H9 (cell line): ENCODE measurements around the gene VPS13A. TPM values are rescaled to one million over a fixed set of nuclear protein-coding genes. Genes with fewer than 3 reads are reported as not detected.

ENCODE experiments used
- DNase-seq: peaks from one replicate; pipeline ENCODE4 v3.0.0-alpha.2; 2017
- H2AFZ ChIP-seq: one replicate; pipeline ENCODE4 v1.6.1; 2013; ENCODE audit warnings: mild to moderate bottlenecking, low read length, control low read depth, moderate library complexity
- H2AK5ac ChIP-seq: 2 replicates; pipeline ENCODE4 v1.6.1; 2013; ENCODE audit warnings: low read length, control low read depth, mixed read lengths; ENCODE audit not compliant: insufficient read length
- H2BK120ac ChIP-seq: one replicate; pipeline ENCODE4 v1.6.1; 2013; ENCODE audit warnings: low read depth, mild to moderate bottlenecking, low read length, control low read depth, inconsistent platforms; ENCODE audit not compliant: poor library complexity, severe bottlenecking
- H2BK12ac ChIP-seq: 2 replicates; pipeline ENCODE4 v1.6.1; 2013; ENCODE audit warnings: low read length, control low read depth, mixed read lengths, low read depth; ENCODE audit not compliant: insufficient read length
- H2BK15ac ChIP-seq: 2 replicates; pipeline ENCODE4 v1.6.1; 2013; ENCODE audit warnings: low read depth, low read length, control low read depth
- H2BK20ac ChIP-seq: one replicate; pipeline ENCODE4 v1.6.1; 2013; ENCODE audit warnings: low read depth, mild to moderate bottlenecking, low read length, control low read depth, inconsistent platforms; ENCODE audit not compliant: poor library complexity, severe bottlenecking
- H2BK5ac ChIP-seq: 2 replicates; pipeline ENCODE4 v1.6.1; 2013; ENCODE audit warnings: low read length, control low read depth, mixed read lengths; ENCODE audit not compliant: insufficient read length
- H3K14ac ChIP-seq: 2 replicates; pipeline ENCODE4 v1.6.1; 2013; ENCODE audit warnings: low read length, control low read depth; ENCODE audit not compliant: insufficient read depth
- H3K18ac ChIP-seq: 2 replicates; pipeline ENCODE4 v1.6.1; 2013; ENCODE audit warnings: low read depth, mild to moderate bottlenecking, mixed read lengths, low read length, control low read depth; ENCODE audit not compliant: insufficient read length
- H3K23ac ChIP-seq: 2 replicates; pipeline ENCODE4 v1.6.1; 2013; ENCODE audit warnings: low read length, control low read depth, mixed read lengths, low read depth; ENCODE audit not compliant: insufficient read length
- H3K23me2 ChIP-seq: 2 replicates; pipeline ENCODE4 v1.6.1; 2013; ENCODE audit warnings: low read depth, mild to moderate bottlenecking, mixed read lengths, low read length, control low read depth; ENCODE audit not compliant: insufficient read length, poor library complexity, severe bottlenecking
- H3K27ac ChIP-seq: 2 replicates; pipeline ENCODE4 v1.5.1; 2013; ENCODE audit warnings: low read length, control low read depth, mixed read lengths, low read depth; ENCODE audit not compliant: insufficient read length
- H3K27me3 ChIP-seq: 2 replicates; pipeline ENCODE4 v1.6.1; 2013; ENCODE audit warnings: low read length, control low read depth, inconsistent platforms; ENCODE audit not compliant: insufficient read depth
- H3K4ac ChIP-seq: 2 replicates; pipeline ENCODE4 v1.6.1; 2013; ENCODE audit warnings: low read depth, mild to moderate bottlenecking, control low read depth, inconsistent platforms, low read length, moderate library complexity
- H3K4me1 ChIP-seq: 2 replicates; pipeline ENCODE4 v1.6.1; 2013; ENCODE audit warnings: low read length, control low read depth, inconsistent platforms; ENCODE audit not compliant: insufficient read depth
- H3K4me2 ChIP-seq: 2 replicates; pipeline ENCODE4 v1.6.1; 2013; ENCODE audit warnings: low read length, control low read depth, mixed read lengths; ENCODE audit not compliant: insufficient read length, insufficient read depth
- H3K56ac ChIP-seq: 2 replicates; pipeline ENCODE4 v1.6.1; 2013; ENCODE audit warnings: low read depth, mild to moderate bottlenecking, mixed read lengths, low read length, control low read depth; ENCODE audit not compliant: insufficient read length
- H3K79me1 ChIP-seq: 2 replicates; pipeline ENCODE4 v1.6.1; 2013; ENCODE audit warnings: low read depth, mild to moderate bottlenecking, moderate library complexity, low read length, control low read depth, inconsistent platforms; ENCODE audit not compliant: insufficient read depth, poor library complexity, severe bottlenecking
- H3K79me2 ChIP-seq: 2 replicates; pipeline ENCODE4 v1.6.1; 2013; ENCODE audit warnings: low read length, control low read depth, inconsistent platforms; ENCODE audit not compliant: insufficient read depth
- H3K9ac ChIP-seq: 2 replicates; pipeline ENCODE4 v1.6.1; 2013; ENCODE audit warnings: low read length, control low read depth, mixed read lengths; ENCODE audit not compliant: insufficient read length; ENCODE audit errors: extremely low read depth
- H3K9me3 ChIP-seq: one replicate; pipeline ENCODE4 v1.6.1; 2013; ENCODE audit warnings: low read depth, low read length, inconsistent platforms; ENCODE audit not compliant: control insufficient read depth
- H3T11ph ChIP-seq: one replicate; pipeline ENCODE4 v1.6.1; 2013; ENCODE audit warnings: mild to moderate bottlenecking, low read length, control low read depth, inconsistent platforms
- H4K20me1 ChIP-seq: one replicate; pipeline ENCODE4 v1.6.1; 2013; ENCODE audit not compliant: control insufficient read depth, insufficient read length, insufficient read depth
- H4K5ac ChIP-seq: 2 replicates; pipeline ENCODE4 v1.6.1; 2013; ENCODE audit warnings: low read depth, mild to moderate bottlenecking, mixed read lengths, low read length, control low read depth; ENCODE audit not compliant: insufficient read length
- H4K8ac ChIP-seq: replicated peaks from 2 replicates; pipeline ENCODE4 v1.6.1; 2013; ENCODE audit warnings: low read length, control low read depth, mixed read lengths, low read depth; ENCODE audit not compliant: insufficient read length
- H4K91ac ChIP-seq: 2 replicates; pipeline ENCODE4 v1.6.1; 2013; ENCODE audit warnings: low read depth, mild to moderate bottlenecking, moderate library complexity, mixed read lengths, low read length, control low read depth; ENCODE audit not compliant: insufficient read length
- H3K27ac Mint-ChIP-seq, 3 experiments: 2 replicates in 2 of 3; 3 replicates in 1 of 3; pipeline ENCODE4 v1.8.0; 2020 to 2021; ENCODE audit warnings: mixed read lengths in 3 of 3, mild to moderate bottlenecking in 1 of 3, moderate library complexity in 1 of 3
- H3K27me3 Mint-ChIP-seq: 2 replicates; pipeline ENCODE4 v1.8.0; 2021; ENCODE audit warnings: low read depth, mild to moderate bottlenecking, moderate library complexity, mixed read lengths
- H3K36me3 Mint-ChIP-seq, 3 experiments: 2 replicates in 2 of 3; 3 replicates in 1 of 3; pipeline ENCODE4 v1.8.0; 2020 to 2021; ENCODE audit warnings: low read depth in 3 of 3, mixed read lengths in 3 of 3; ENCODE audit not compliant: insufficient read depth in 1 of 3
- H3K4me1 Mint-ChIP-seq, 2 experiments: 2 replicates each; pipeline ENCODE4 v1.8.0; 2020; ENCODE audit warnings: mixed read lengths in 2 of 2
- H3K4me3 Mint-ChIP-seq, 2 experiments: 2 replicates in 1 of 2; 3 replicates in 1 of 2; pipeline ENCODE4 v1.8.0; 2020 to 2021; ENCODE audit warnings: mild to moderate bottlenecking in 2 of 2, mixed read lengths in 2 of 2, moderate library complexity in 1 of 2
- H3K9me3 Mint-ChIP-seq, 2 experiments: 2 replicates in 1 of 2; 3 replicates in 1 of 2; pipeline ENCODE4 v1.8.0; 2020; ENCODE audit warnings: mild to moderate bottlenecking in 2 of 2, mixed read lengths in 2 of 2, moderate library complexity in 1 of 2
- whole genome bisulfite sequencing: extraction: QIAGEN DNeasy Blood & Tissue Kit; methylation state at CpG from one replicate; pipeline ENCODE4 v1.1.7; 2013; ENCODE audit warnings: missing lambda C conversion rate, low lambda C conversion rate, mixed read lengths; ENCODE audit not compliant: insufficient read length; ENCODE audit errors: extremely low coverage; 5-methylcytosine and 5-hydroxymethylcytosine counted together
- total RNA-seq: library from RNA; stranded (reverse); gene quantifications from 2 replicates; pipeline ENCODE4 v1.2.1, GENCODE V29; 2021
- TF ChIP-seq, protein P1 (sequence below): fragments of 200-600 bp; sonication (generic); conservative IDR thresholded peaks from 3 replicates; pipeline ENCODE4 v1.8.0; 2021; ENCODE audit warnings: antibody characterized with exemption, mild to moderate bottlenecking

The VPS13A gene
- total RNA-seq, 1 experiment from 2014 or later, result 34.0 TPM

DNA sequence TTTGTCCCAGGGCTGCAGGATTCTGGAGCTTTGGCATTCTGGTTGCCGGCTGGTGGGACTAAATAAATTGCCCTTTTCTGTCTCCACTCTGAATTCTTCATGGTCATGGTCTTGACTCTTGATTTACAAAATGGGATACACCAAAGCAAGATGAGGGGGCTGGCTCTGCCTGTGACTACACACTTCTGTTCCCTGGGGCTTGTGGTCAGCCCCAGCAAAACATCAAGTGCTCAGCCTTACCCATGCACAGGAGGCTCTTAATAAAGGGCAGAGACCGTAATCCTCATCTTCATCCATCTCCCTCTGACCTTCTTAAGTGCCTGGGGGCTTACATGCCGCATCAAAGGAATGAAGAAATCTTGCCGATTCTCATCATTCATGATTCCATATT is 272.7 kb downstream of the VPS13A start:
- no peaks in the 10 kb centered on the region for H3K23me2 ChIP-seq
- H3K4me2 ChIP-seq, result no peak overlapping the region
- no peak overlapping the region for H3K23ac ChIP-seq
- H3T11ph ChIP-seq, result no peak overlapping the region
- H3K27me3 ChIP-seq, result no peaks in the 10 kb centered on the region
- Mint-ChIP-seq H3K4me3 (no peak overlapping the region), H3K27me3 (no peaks in the 10 kb centered on the region), H3K4me1 (peaks cover 0 to 7% of the 10 kb centered on the region in 2 experiments; a peak in 2 of 4 replicates), H3K36me3 (peaks cover 0 to 15% (median 11%) of the 10 kb centered on the region in 3 experiments; a peak in 5 of 7 replicates), H3K27ac (no peak overlapping the region), H3K9me3 (peaks cover 5 to 14% of the 10 kb centered on the region in 2 experiments)
- H4K8ac ChIP-seq, result no peak overlapping the region
- no peak overlapping the region for H2AFZ ChIP-seq
- H3K14ac ChIP-seq, result no peak overlapping the region
- WGBS, result no CpG with 5 or more reads among the region's 4 CpGs
- no peak overlapping the region for H3K9ac ChIP-seq
- no peaks in the 10 kb centered on the region for H3K79me1 ChIP-seq
- H4K91ac ChIP-seq, result no peak overlapping the region
- TF ChIP-seq, protein P1, sequence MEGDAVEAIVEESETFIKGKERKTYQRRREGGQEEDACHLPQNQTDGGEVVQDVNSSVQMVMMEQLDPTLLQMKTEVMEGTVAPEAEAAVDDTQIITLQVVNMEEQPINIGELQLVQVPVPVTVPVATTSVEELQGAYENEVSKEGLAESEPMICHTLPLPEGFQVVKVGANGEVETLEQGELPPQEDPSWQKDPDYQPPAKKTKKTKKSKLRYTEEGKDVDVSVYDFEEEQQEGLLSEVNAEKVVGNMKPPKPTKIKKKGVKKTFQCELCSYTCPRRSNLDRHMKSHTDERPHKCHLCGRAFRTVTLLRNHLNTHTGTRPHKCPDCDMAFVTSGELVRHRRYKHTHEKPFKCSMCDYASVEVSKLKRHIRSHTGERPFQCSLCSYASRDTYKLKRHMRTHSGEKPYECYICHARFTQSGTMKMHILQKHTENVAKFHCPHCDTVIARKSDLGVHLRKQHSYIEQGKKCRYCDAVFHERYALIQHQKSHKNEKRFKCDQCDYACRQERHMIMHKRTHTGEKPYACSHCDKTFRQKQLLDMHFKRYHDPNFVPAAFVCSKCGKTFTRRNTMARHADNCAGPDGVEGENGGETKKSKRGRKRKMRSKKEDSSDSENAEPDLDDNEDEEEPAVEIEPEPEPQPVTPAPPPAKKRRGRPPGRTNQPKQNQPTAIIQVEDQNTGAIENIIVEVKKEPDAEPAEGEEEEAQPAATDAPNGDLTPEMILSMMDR, result no peak
- H2AK5ac ChIP-seq, result no peak overlapping the region
- no peak overlapping the region for H2BK5ac ChIP-seq
- H3K79me2 ChIP-seq, result no peaks in the 10 kb centered on the region
- H2BK15ac ChIP-seq, result no peak overlapping the region
- no peak overlapping the region for H4K5ac ChIP-seq
- no peaks in the 10 kb centered on the region for H3K9me3 ChIP-seq
- no peak overlapping the region for H3K18ac ChIP-seq
- no peak overlapping the region for H3K27ac ChIP-seq
- H4K20me1 ChIP-seq, result no peaks in the 10 kb centered on the region
- no peak for DNase-seq
- no peak overlapping the region for H2BK20ac ChIP-seq
- no peak overlapping the region for H3K56ac ChIP-seq
- H3K4me1 ChIP-seq, result no peaks in the 10 kb centered on the region
- H2BK12ac ChIP-seq, result no peak overlapping the region
- no peak overlapping the region for H3K4ac ChIP-seq
- no peak overlapping the region for H2BK120ac ChIP-seq
